Measurements from ENCODE around the gene STMN1.

- TF ChIP-seq CTCF (conservative IDR thresholded peaks at IDR 0.05) (no peak), ZFX (IDR thresholded peaks at IDR 0.05) (no peak)
Measured at GRCh38 chr1:25909040-25909439, 2.8 kb upstream of the STMN1 start.
